Measurements from ENCODE around the gene AMACR. TPM values are rescaled to one million over a fixed set of nuclear protein-coding genes. Genes with fewer than 3 reads are reported as not detected.
A peak's percentile ranks its signal among the peaks of the same experiment; 100 is the strongest.
"Not testable (repeated sequence)": the region's sequence is repeated elsewhere in the genome, so short reads cannot be mapped to it uniquely, and the experiment has no call there.

AMACR gene
- total RNA-seq, 1 donor from 2014 or later = 6.3 TPM

DNA sequence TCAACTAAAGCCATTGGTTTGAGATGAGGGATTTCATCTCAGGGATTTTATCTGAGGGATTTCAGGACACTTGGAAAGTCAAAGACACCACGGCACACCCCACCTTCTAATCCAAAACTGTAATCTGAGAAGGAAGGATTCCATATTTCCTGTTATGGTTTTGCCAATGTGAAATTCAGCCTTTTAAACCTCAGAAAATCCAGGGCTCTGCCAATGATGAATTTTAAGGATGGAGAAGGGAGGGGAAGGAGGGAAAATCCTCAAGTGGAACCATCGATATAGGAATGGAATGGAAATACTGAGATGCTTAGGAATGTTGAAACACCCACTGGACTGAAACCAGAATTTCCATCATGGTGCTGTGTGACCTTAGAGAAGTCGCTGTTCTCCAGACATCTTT lies 29.9 kb upstream of the AMACR start:
- DNase-seq (ENCODE audit: low read depth in 2 of 2) = no peak

DNA sequence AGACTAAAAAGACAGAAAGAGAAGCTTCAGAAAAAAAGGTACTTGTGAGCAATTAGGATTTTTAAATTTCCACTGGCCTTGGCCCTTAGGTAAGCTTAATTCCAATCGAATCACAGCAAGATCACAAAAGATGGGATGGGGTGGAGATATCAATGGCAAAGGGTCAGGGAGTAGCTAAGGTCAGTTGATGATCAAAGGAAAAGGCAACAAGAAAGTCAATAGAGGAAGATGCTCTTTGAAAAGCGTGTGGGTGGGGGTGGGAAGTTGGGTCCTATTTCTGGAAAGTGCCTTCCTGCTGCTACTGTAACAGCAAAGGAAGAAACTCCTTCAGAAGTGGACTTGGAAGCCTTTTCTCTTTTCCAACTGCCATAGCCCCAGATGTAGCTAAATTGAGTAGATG lies 27.9 kb upstream of the AMACR start:
- DNase-seq (ENCODE audit: low read depth in 2 of 2) = no peak

DNA sequence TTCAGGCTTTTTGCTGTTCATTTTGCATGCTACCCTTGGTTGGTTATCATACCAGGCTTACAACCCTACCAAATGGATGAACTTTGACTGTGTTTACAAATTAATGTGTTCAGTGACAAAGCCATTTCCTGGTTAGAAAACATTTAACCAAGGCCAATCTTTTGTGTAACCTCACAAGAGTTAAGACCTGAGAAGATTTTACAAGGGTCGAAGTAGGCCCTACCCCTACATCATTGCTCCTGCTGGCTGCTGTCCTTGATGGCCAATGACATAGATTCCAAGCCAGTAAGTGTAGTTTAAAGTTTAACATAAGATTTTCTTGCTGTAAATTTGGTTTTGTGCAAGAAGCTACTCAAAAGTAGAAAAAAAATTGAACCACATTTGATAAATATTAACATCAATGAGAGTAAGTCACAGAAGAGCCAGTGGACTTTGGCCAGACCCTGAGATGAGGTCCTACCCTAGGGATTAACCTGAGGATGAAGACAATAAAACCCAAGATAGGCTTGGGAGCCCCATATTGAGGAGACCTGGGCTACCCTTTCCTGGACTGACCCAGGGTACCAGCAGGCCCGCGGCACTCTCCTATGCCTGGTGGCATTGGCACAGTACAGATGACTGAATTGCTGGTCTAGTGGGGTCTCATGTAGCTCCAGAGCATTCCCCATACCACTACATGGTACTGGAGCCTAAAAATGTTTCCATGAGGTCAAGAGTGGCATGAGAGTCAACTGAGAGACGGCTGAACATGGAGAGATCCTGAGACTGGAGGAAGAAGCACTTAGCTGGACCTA lies 26.9 kb upstream of the AMACR start:
- no peak for DNase-seq (ENCODE audit: low read depth in 2 of 2)

DNA sequence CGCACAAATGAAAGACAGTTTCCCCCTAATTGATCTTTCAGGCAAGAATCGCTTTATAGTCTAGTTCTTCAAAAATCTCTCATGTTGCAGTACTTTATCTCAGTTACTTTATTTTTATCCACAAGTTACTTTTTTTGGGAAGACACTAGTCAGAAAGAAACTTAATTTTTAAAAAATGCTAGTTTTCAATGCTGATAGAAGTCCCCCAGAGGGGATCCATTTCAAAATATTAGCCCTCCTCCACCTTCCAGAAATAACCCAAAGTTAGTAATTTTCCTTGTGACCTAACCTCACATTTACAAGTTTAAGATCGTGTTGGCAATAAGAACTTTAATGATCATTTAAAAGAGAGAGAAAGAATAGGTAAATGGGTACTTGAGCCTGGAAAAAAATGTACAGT lies 24.1 kb upstream of the AMACR start:
- no peak for DNase-seq (ENCODE audit: low read depth in 2 of 2)

DNA sequence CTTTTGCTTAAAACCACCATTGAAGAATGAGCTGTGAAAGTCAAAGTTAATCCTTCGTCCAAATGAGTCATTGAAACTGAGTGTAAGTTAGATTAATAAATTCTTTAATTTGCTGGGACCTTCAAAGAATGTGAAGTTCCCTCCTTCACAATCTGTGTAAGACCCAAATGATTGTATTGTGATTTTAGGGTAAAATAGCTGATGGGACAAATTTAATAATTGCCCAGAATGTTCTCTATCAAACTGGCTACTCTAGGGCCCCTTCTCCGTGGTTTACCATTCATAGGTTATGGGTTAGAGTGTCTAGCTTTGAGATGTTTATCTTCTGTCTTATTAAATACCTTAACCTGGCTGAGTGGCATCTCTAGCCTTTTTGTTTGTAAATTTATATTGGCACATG lies 23.3 kb upstream of the AMACR start:
- no peak for DNase-seq (ENCODE audit: low read depth in 2 of 2)

DNA sequence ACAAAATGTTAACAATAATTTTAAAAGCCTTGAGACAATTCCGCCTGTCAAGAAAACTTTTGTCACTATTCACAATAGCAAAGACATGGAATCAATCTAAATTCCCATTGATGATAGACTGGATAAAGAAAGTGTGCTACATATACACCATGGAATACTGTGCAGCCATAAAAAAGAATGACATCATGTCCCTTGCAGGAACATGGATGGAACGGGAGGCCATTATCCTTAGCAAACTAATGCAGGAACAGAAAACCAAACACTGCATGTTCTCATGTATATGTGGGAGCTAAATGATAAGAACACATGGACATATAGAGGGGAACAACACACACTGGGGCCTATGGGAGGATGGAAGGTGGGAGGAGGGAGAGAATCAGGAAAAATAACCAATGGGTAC lies 22.7 kb upstream of the AMACR start:
- DNase-seq (ENCODE audit: low read depth in 2 of 2) = not testable (repeated sequence)

DNA sequence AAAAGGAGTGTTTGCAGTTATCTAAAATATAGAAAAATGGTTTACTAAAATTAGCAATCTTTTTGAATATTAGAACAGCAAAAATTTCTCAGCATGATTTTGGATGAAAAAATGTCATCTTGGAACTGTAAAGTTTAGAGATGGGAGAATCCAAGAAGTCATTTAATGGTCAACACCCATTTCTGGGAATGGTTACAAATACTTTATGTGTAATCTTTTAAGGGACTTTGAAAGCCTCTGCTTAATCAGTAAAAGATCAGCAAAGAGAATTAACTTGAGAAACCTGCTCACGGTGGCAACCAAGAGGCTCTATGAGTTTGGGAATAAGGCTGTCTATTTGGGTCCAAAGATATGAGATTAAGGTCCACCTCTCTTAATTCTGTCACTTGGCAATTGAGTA lies 22.2 kb upstream of the AMACR start:
- no peak for DNase-seq (ENCODE audit: low read depth in 2 of 2)

DNA sequence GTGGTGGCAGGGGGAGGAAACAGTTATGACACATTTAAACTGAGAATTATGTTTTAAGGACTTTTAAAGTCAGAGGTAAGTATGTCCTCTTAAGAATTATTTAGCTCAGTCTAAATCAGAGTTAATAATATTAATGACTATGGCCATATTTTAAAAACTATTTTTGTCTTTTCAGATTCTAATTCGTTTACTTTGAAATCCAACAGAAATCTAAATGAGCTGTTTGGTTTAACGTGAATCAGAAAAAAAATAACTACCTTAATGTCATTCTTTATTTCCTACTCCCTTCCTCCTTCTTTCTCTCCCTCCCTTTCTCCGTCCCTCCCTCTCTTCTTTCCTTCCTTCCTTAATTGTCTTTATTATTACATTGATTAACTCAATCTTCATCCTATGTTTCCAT lies 20.5 kb upstream of the AMACR start:
- no peak for DNase-seq (ENCODE audit: low read depth in 2 of 2)

DNA sequence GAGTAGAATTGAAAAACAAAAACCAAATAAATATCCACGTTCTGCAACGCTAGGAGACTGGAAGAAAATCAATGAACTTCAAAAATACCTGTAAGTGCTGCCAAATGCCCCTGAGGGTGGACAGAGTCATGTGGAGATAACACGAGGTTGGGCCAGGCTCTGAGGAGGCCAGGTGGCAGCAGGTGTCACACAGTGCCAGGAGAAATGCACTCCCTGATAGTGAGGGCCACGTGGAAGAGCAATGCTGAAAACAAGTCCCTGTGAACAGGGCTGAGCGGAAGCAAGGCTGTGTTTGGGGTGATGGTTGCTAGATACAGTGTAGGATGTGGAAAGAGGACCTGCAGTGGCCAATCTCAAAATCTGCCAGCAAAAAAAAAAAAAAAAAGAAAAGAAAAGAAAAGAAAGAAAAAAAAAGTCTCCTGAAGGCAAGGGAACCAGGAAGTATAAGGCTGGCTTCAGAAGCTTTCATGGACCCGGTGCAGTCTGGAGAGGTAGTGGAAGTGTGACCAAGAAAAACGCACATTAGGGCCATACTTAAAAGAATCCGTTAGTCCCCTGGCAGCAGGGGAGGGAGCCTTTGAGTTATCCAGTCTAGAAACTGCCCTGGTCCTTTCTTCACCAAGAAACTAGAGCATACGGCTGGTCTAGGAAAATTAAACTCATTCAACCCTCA lies 18.4 kb upstream of the AMACR start:
- no peak for DNase-seq (ENCODE audit: low read depth in 2 of 2)

DNA sequence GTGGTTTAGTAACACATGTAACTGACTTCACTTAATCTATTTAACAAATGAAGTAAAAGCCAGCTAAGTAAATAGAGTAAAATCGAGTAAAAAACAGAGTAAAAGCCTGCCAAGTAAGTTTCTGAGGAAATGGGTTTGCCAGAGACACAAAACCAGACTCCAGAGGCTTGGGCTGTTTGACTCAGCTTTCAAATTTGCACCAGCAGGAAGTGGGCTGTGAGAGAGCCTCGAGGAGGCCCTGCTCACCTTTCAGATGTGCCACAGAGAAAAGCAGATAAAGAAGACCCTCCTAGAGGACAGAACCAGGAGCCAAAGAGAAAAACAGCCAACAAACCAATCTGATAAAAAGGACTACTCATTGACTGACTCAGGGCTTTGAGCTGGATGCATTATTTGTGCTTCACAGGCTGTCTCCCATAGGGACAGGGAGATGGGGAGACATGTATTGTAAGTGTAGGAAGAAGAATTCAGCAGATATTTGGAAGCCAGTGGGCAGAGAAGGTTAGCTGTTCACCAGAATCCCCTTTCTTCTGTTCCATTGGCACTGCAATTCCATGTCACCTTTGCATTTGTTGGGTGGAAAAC lies 14.4 kb upstream of the AMACR start:
- DNase-seq (ENCODE audit: low read depth in 2 of 2) = peak in 1 of 2 donors; percentile 13

DNA sequence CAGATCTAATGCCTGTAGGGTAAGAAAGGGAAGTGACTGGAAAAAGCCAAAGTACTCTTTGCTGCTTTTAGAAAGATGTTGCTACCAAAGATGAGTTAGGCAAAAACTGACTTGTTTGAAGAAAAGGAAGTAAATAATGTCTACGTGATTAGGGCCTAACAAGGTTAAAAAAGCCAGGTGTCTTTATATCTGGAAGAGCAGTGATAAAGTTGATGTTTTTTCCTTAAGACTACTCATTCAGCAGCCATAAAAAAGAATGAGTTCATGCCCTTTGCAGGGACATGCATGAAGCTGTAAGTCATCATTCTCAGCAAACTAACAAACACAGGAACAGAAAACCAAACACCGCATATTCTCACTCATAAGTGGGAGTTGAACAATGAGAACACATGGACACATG lies 13.5 kb upstream of the AMACR start:
- DNase-seq (ENCODE audit: low read depth in 2 of 2) = no peak

DNA sequence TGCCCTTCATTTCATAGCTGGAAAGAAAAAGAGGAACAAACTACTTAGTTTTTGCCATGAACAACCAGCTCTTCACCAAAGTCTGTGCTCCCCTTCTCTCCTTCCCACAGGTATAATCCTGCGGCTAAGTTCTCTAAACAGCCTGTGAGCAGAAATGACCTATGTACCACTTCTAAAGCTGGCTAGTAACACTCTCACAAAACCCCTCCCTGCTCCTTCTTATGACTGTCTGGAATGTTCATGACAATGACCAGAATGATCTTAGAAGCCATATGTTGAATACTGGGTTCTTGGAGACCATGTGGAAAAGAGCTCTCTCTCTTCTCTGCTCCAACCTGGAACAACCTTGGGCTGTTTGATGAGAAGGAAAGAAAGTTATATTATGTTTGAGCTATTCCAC lies 12.9 kb upstream of the AMACR start:
- DNase-seq (ENCODE audit: low read depth in 2 of 2) = no peak

DNA sequence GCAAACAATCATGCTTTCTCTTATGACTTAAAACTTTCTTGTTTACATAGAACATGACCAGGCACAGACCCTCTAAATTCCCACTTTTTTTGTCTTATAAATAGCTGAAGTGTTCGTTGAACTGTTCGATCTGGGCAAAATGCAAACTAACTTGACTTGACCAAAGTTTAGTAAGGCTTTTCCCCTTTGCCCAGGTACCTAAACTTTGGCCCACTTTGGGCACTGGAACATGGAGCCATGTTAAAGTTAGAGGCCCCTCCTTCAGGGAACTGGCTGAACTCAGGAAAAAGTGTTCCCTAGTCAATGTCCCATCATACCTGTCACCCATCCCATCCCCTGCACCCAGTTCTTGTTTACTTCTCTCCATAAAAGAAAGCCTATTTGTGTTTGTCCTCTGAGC lies 9.4 kb upstream of the AMACR start:
- no peak for DNase-seq (ENCODE audit: low read depth in 2 of 2)

DNA sequence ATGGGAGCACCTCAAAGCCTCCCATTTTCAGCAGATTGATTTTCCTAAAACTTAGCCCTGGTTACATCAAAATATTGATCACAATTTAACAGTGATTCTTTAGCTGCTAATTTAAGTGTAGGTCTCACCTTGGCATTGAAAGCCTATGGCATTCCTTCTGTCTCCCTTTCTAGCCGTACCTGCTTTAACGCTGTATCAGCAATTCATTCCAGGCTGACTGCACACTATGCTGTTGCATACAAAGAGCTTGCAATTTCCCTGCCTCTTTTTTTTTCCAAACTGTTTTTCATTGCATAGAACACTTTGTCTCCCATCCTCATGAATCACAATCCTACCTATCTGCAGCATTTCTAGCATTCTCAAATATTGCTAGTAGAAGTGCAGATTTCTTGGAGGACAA lies 8.9 kb upstream of the AMACR start:
- DNase-seq (ENCODE audit: low read depth in 2 of 2) = no peak

DNA sequence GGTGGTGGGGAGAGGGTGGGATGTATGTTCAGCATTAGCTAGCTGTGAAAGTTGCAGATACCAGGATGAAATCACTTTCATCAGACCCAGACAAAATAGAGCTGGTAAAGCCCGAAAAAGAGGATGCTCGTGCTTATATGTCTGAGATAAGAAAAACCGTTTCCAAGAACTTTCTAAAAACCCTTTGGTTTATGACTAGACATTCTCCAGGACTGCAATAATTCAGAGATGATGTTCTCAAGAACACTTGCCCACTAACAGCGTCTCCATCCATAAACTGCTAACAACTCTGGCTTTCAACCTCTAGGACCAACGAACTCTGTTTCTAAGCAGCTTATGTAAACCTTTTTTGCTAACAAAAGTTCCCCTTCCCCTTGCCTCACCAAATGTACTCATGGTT lies 8.4 kb upstream of the AMACR start:
- no peak for DNase-seq (ENCODE audit: low read depth in 2 of 2)

DNA sequence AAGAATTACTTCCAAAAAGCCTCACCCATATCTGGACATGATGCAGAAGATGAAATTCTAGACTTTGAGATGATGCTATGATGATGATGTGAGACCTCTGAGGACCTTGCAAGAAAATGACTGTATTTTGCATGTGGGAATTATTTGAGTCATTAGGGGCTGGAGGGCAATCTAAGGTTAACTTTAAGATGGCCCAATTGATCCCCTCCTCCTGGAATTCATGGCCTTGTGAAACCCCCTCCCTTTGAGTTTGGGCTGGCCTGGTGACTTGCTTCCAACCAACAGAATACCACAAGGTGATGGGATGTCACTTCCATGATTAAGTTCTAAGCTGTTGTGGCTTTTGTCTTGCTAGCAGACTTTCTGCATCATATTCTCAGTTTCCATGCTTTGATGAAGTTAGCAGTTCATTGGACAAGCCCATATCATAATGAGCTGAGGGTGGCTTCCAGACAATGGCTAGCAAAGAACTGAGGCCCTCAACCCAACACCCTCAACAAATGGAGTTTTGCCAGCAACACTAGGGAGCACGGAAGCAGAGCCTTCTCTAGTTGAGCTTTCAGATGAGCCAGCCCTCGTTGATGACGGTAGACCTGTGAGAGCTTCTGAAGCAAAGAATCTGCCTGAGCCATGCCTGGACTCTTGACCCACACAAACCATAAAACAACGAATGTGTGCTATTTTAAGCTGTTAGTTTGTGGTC lies 7.4 kb upstream of the AMACR start:
- no peak for DNase-seq (ENCODE audit: low read depth in 2 of 2)

DNA sequence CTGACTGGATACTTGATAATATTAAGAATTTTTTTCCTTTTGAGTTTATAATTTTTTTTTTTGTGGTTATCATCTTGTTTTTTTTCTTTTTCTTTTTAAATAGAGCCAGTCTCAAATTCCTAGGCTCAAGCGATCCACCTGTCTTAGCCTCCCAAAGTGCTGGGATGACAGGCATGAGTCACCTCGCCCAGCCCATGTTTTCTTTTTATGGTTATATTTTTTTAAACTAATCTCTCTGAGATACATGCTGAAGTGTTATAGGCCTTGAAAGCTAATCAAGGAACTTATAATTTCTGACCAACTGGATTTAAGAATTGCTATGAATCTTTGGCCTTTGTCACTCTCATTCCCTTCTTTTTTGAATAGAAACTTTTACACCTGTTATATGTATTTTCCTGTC lies 6.8 kb upstream of the AMACR start:
- no peak for DNase-seq (ENCODE audit: low read depth in 2 of 2)

DNA sequence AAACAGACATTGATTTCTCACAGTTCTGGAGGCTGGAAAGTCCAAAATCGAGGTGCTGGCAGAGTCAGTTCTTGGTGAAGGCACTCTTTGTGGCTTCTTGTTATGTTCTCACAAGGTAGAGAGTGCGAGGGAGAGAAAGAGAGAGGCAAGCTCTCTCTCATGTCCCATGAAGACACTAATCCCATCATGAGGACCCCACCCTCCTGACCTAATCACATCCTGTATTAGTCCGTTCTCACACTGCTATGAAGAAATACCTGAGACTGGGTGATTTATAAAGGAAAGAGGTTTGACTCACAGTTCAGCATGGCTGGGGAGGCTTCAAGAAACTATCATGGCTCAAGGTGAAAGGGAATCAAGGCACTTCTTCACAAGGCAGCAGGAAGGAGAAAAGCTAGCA lies 5.7 kb upstream of the AMACR start:
- DNase-seq (ENCODE audit: low read depth in 2 of 2) = no peak

DNA sequence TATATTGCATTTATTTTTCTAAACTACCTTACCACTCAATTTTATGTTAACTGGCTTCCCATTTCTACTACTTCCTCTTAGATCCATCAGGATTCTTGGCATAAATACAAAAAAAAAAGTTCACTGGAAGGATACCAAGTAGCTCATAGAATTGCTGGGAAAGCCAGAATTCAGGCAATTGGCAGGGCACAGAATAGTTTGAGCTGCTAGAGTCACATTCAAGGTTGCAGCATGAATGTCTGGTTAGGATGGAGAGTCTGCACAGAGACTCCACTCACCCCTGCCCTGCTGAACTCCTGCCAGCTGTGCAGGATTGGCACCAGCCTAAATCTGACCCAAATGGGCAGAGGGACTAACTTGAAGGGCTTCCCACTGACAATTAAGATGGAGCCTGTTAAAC lies 4.9 kb upstream of the AMACR start:
- DNase-seq (ENCODE audit: low read depth in 2 of 2) = peak in 1 of 2 donors; percentile 54

DNA sequence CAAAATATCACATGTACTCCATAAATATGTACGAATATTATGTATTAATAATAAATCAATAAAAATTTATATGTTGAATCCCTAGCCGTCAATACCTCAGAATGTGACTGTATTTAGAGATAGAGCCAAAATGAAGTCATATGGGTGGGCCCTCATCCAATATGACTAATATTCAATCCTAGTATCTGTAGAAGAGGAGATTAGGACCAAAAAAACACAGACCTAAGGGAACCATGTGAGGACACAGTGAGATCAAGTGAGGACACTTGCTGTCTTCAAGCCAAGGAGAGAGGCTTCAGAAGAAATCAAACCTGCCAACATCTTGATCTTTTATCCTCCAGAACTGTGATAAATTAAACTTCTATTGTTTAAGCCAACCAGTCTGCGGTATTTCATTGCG lies 3.7 kb upstream of the AMACR start:
- no peak for DNase-seq (ENCODE audit: low read depth in 2 of 2)

DNA sequence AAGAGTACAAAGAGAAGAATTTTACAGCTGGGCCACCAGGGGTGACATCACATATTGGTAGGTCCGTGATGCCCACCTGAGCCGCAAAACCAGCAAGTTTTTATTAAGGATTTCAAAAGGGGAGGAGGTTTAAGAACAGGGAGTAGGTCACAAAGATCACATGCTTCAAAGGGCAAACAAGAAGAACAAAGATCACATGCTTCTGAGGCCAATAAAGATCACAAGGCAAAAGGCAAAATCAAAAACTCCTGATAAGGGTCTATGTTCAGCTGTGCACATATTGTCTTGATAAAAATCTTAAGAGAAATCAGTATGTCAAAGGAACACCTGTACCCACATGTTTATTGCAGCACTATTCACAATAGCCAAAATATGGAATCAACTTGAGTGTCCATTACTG lies 2.3 kb upstream of the AMACR start:
- DNase-seq (ENCODE audit: low read depth in 2 of 2) = not testable (repeated sequence)

DNA sequence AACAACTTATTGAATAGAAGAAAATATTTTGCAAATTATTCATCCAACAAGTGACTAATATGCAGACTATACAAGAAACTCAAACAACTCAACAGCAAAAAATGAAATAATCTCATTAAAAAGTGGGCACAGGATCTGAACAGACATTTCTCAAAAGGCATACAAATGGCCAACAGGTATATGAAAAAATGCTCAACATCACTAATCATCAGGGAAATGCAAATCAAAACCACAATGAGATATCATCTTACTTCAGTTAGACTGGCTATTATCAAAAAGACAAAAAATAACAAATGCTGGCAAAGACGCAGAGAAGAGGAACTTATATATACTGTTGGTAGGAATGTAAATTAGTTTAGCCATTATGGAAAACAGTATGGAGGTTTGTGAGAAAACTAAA lies 1.8 kb upstream of the AMACR start:
- DNase-seq (ENCODE audit: low read depth in 2 of 2) = no peak

All from lung microvascular endothelial cell (primary cell).